Measurements from ENCODE around the gene ZNF48. TPM values are rescaled to one million over a fixed set of nuclear protein-coding genes. Genes with fewer than 3 reads are reported as not detected.

ZNF48 gene
- total and polyA plus RNA-seq, 2 donors (not counting 1 experiment from before 2014, with no cell fraction given): 8.4 to 13.3 TPM

DNA sequence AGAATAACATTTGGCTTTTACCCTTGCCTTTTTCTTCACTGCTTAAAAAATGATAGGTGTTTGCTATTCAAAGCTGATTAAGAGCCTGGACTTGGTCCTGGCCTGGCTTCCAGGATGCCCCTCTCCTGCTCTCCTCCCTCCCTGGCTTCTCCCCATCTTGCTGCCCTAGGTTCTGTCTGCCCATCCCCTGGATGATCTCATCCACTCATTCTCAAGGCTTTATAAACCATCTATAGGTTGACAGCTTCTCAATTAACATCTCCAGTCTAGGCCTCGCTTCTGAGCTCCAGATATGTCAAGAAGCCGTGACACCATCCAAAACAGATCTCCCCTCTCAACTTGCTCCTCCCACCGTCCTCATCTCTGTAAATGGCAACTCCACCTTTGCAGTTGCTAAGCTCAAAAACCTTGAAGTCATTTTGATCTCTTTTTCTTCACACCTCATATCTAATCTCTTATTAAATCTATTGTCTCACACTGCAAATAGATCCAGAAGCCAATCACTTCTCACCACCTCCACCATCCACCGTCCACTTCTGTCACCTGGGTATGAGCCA, 20.9 kb downstream of the ZNF48 start:
- Histone ChIP-seq H3K4me3 (ENCODE audit: control extremely low read depth in 1 of 5, extremely low read depth in 1 of 5, insufficient read depth in 1 of 5, low read depth in 2 of 5, low read length in 4 of 5) (no peak overlapping the region), H3K36me3 (replicated peaks in 1 of 2; ENCODE audit: control extremely low read depth in 1 of 2, control insufficient read depth in 1 of 2, extremely low read depth in 1 of 2, insufficient read depth in 2 of 2, low read length in 1 of 2) (peaks cover 0 to 9% of the 10 kb centered on the region in 2 experiments), H3K9ac (ENCODE audit: low read length) (no peak overlapping the region), H3K27ac (ENCODE audit: low read length in 2 of 2) (no peak overlapping the region), H3K4me1 (ENCODE audit: control insufficient read depth in 2 of 2, insufficient read depth in 2 of 2, low read length in 2 of 2) (peaks cover 5 to 12% of the 10 kb centered on the region in 2 donors), H4K20me1 (ENCODE audit: control insufficient read depth, insufficient read depth, low read length, poor library complexity, severe bottlenecking) (no peaks in the 10 kb centered on the region), H3K79me2 (ENCODE audit: control insufficient read depth, insufficient read depth, low read length) (peaks cover 13% of the 10 kb centered on the region), H3K27me3 (replicated peaks in 1 of 4; ENCODE audit: control extremely low read depth in 1 of 4, control insufficient read depth in 3 of 4, insufficient read depth in 4 of 4, low read length in 3 of 4) (no peaks in the 10 kb centered on the region), H3K9me3 (ENCODE audit: control extremely low read depth in 1 of 3, control insufficient read depth in 2 of 3, insufficient read depth in 1 of 3, low read length in 2 of 3) (no peaks in the 10 kb centered on the region), H2AFZ (ENCODE audit: insufficient read depth, low read depth, low read length, poor library complexity, severe bottlenecking) (no peak overlapping the region), H3K4me2 (replicated peaks; ENCODE audit: low read depth, low read length, poor library complexity, severe bottlenecking) (no peak overlapping the region)
- WGBS (ENCODE audit: insufficient coverage): 96% methylated on average over 4 of the region's 4 CpGs
- Mint-ChIP-seq H3K4me1 (peaks cover 7% of the 10 kb centered on the region), H3K4me3 (no peak overlapping the region), H3K27ac (no peak overlapping the region), H3K9me3 (ENCODE audit: insufficient read depth) (no peaks in the 10 kb centered on the region), H3K27me3 (no peaks in the 10 kb centered on the region)
- TF ChIP-seq EZH2 (IDR thresholded peaks at IDR 0.05; ENCODE audit: borderline replicate concordance, insufficient read depth, low read depth, low read length, poor library complexity, severe bottlenecking): no peak
- TF ChIP-seq, protein P1, sequence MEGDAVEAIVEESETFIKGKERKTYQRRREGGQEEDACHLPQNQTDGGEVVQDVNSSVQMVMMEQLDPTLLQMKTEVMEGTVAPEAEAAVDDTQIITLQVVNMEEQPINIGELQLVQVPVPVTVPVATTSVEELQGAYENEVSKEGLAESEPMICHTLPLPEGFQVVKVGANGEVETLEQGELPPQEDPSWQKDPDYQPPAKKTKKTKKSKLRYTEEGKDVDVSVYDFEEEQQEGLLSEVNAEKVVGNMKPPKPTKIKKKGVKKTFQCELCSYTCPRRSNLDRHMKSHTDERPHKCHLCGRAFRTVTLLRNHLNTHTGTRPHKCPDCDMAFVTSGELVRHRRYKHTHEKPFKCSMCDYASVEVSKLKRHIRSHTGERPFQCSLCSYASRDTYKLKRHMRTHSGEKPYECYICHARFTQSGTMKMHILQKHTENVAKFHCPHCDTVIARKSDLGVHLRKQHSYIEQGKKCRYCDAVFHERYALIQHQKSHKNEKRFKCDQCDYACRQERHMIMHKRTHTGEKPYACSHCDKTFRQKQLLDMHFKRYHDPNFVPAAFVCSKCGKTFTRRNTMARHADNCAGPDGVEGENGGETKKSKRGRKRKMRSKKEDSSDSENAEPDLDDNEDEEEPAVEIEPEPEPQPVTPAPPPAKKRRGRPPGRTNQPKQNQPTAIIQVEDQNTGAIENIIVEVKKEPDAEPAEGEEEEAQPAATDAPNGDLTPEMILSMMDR (IDR thresholded peaks at IDR 0.05): no peak
- CTCF ChIA-PET: interaction anchor here (0.8 to 1.3 kb wide), 6 partner anchors 14 to 351 kb away, joined by 3 to 5 read pairs (median 3); partner anchors contain the start of genes ALDOA and DCTPP1
- ATAC-seq (ENCODE audit: low read depth) (no peak), DNase-seq (no peak)
- intact Hi-C loops (cut with micrococcal nuclease): loop anchor here (2.0 to 5.0 kb wide), 3 partner anchors 45 to 281 kb away; partner anchors contain the start of genes SRCAP, TBC1D10B and ZNF768
- POLR2A ChIA-PET: interaction anchor here (0.6 to 1.0 kb wide), 3 partner anchors 14 to 482 kb away, joined by 9 to 18 read pairs (median 11); partner anchors contain the start of gene DCTPP1
